HG03354 (cell line): Measurements from ENCODE around the gene ZNF267.
"Not testable (repeated sequence)": the region's sequence is repeated elsewhere in the genome, so short reads cannot be mapped to it uniquely, and the experiment has no call there.

ENCODE experiments used
- ATAC-seq: cut with Tn5 transposase; IDR thresholded peaks from one replicate; pipeline ENCODE4 v1.9.1; 2021; ENCODE audit warnings: mild to moderate bottlenecking; ENCODE audit not compliant: unreplicated experiment, poor library complexity, severe bottlenecking

ZNF267 gene

DNA sequence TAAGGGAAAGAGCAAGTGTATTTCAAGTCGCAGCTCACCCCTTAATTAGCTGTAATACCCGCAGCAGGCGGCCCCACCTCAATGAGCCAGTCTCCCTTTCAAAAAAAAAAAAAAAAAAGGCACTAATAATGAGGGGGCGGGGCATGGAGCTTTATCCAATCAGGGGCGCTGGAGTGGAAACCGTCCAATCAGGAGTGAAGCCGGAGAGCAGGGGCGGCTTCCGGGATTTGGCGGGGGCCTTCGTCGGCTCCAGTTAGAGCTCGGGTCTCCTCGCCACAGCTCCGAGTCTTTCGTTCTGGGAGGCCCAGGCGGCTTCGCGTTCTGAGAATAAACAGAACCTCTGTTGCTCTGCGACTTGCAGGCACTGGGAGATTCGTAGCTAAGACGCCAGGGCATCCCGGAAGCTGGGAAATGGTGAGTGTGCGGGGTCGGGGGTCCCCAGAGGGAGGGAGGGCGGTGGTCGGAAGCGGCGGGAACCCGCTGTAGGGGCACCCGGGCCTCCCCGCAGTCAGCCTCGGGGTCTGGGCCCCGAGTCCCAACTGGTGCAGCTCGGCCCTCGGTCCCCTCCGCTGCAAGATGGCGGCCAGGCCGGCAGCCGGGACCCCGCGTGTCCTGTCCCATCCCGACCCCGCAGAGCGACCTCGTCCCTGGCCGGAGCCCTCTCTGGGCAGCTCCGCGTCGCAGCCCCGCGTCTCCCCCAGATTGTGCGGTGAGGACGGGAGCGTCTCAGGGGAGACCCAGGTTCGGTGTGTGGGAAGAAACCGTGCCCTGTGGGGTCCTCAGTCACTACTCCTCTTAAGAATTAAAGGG, at the start of gene ZNF267:
ZNF267 (plus strand) TSS at position 252 of the 810 bp plus-strand sequence; CDS start at position 412, 160 bp downstream.
- ATAC-seq: peak; percentile 63

DNA sequence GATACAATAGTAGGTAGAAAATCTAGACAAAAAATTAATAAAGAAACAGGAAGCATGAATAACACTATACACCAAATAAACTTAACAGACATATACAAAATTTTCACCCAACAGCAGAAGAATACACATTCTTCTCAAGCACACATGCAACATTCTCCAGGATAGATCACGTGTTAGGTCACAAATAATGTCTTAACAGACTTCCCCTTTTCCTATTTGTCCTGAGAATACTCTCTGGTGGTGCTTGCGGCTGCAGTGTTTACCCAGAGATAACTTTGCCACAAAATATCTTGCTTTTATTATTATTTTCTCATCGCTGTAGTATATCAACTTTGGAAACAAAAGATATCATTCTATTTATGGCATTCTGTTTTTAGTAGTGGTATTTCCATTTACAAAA, 40.6 kb upstream of the ZNF267 start:
- no peak for ATAC-seq

GRCh38 chr16:31836396-31836795, 37.2 kb upstream of the ZNF267 start:
- ATAC-seq: not testable (repeated sequence)

DNA sequence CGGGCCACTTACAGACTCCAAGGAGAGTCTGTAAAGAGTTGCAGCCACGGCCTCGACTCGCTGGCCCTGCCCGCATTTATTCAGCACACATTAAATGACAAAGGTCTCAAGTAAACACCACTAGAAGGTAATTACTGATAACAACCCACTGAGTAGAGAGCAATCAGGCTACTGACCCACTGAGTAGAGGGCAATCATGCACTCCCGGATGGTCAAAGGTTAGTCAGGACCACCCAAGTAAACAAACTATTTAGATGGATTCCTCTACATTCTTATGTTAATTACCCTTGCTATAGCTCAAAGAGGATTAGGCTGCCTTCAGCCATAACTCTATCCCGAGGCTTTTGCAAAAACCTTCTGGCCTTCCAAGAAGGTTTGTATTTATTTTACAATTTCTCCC, 30.7 kb upstream of the ZNF267 start:
- ATAC-seq: no peak

DNA sequence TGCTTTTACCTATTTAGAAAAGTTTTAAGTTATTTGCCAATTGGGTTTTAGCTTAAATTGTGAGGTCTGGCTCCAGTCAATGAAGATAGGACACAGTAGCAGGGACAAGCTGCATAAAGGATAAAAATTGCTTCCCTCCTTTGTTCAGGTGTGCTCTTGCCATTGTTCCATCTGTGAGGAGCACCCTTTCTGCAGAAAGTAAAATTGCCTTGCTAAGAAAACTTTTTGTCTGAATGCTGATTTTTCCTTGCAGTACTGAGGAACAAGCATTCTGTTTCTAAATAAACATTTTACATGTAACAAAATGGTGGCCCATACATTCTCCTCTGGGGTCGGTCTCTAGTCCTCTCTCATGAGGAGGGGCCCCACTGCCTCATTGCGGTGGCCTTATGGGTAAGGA, 25.0 kb upstream of the ZNF267 start:
- ATAC-seq: not testable (repeated sequence)

GRCh38 chr16:31853291-31853690, 20.3 kb upstream of the ZNF267 start:
- no peak for ATAC-seq

- no peak for ATAC-seq
These were observed 13.1 kb upstream of the ZNF267 start for GRCh38 chr16:31860508-31860907.

GRCh38 chr16:31861455-31861854, 12.2 kb upstream of the ZNF267 start:
- no peak for ATAC-seq

DNA sequence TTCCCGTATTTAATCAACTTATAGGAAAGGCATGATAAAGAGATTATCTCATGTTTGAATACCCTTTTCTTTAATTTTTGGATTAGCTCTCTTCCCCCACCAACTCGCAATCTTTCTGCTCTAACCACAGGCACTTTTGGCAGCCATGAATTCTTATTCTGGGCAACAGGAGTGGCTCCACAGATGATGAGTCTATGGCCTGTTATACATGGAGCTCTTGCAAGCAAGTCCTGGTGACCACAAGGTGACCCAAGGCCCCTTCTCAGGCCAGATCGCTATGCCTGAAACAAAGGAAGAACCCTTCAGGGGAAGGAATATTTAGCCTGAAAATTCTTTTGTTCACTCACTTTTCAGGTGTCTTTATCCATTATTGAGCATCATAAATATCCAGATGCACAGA, 10.8 kb upstream of the ZNF267 start:
- no peak for ATAC-seq

- ATAC-seq: no peak
These were observed 5.4 kb upstream of the ZNF267 start for GRCh38 chr16:31868164-31868563.

- ATAC-seq: peak; percentile 50
These were observed 4.9 kb upstream of the ZNF267 start for GRCh38 chr16:31868691-31869167.

GRCh38 chr16:31869511-31870201, 4.0 kb upstream of the ZNF267 start:
- ATAC-seq: peak; percentile 43

GRCh38 chr16:31870809-31871208, 2.8 kb upstream of the ZNF267 start:
- no peak for ATAC-seq

- ATAC-seq: no peak
These were observed 2.1 kb upstream of the ZNF267 start for GRCh38 chr16:31871510-31871909.

DNA sequence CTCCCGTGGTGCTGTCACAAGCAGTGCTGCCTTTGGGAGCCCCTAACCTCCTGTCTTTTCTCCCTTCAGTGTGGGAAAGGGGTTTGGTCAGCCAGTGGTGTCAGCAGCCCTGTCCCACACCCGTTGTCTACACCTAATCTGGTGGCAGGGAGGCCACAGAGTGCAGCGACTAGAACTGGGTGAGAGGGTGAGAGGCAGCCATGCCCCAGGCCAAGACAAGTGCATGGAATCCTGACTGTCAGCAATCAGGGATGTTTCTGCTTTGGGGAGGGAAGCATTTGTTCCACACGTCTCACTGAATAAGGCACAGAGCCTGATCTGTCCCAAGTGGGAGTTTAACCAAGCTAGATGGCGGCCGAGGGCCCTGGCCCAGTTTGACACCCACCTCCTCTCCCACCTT, 1.4 kb upstream of the ZNF267 start:
- ATAC-seq: no peak

- ATAC-seq: peak; percentile 37
These were observed 932 bp downstream of the ZNF267 start for GRCh38 chr16:31874366-31875111.

GRCh38 chr16:31875112-31875803, 1.7 kb downstream of the ZNF267 start:
- no peak for ATAC-seq

DNA sequence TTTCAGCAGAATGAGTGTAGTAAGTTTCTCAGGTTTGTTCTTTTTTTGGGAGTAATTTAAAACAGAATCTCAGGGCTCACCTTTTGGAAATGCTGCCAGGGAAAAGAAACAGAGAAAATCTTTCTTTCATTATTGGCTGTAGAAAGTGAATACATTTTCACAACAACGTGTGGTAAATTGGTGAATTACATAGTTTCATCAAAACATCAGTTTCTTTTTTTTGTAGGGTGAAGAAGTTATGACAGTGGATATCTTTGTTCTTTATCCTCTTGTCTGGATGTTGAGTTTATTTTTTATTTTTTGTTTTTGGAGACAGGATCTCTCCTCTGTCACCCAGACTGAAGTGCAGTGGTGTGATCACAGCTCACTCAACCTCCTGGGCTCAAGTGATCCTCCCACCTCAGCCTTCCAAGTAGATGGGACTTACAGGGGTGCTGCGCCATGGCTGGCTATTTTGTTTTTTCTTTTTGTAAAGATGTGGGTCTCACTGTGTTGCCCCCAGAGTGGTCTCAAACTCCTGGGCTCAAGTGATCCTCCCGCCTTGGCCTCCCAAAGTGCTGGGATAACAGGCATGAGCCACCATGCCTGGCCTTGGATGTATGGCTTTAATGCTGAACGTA, 2.4 kb downstream of the ZNF267 start:
- no peak for ATAC-seq
